ENCODE data around the gene RBMS2. TPM values are rescaled to one million over a fixed set of nuclear protein-coding genes. Genes with fewer than 3 reads are reported as not detected.
"Not testable (repeated sequence)": the region's sequence is repeated elsewhere in the genome, so short reads cannot be mapped to it uniquely, and the experiment has no call there.

The RBMS2 gene
- total RNA-seq, 1 donor from 2014 or later, result 129 TPM

- H3K4me1 ChIP-seq, result peaks cover 33% of the 10 kb centered on the region
- ATAC-seq (no peak), DNase-seq (no peak)
- H3K4me3 ChIP-seq, result no peak overlapping the region
- intact Hi-C loops (cut with DNase I), result loop anchor here (5.0 kb wide), 1 partner anchor 57 kb away; no protein-coding TSS in a partner anchor
- TF ChIP-seq CTCF (IDR thresholded peaks at IDR 0.05), result no peak
- H3K27ac ChIP-seq, result no peak overlapping the region
- peaks cover 61% of the 10 kb centered on the region for H3K36me3 ChIP-seq
- H3K9me3 ChIP-seq, result no peaks in the 10 kb centered on the region
- H3K27me3 ChIP-seq (ENCODE audit: low read depth), result no peaks in the 10 kb centered on the region
Measured at GRCh38 chr12:56574210-56574609, 52.6 kb downstream of the RBMS2 start.

GRCh38 chr12:56577248-56577647 is 55.6 kb downstream of the RBMS2 start:
- H3K4me3 ChIP-seq; H3K27ac ChIP-seq; H3K4me1 ChIP-seq; H3K27me3 ChIP-seq (ENCODE audit: low read depth); ATAC-seq; DNase-seq; intact Hi-C loops (cut with DNase I); H3K9me3 ChIP-seq: not testable (repeated sequence)
- peaks cover 83% of the 10 kb centered on the region for H3K36me3 ChIP-seq

GRCh38 chr12:56578983-56579546 is 57.4 kb downstream of the RBMS2 start:
- DNase-seq (no peak), ATAC-seq (no peak)
- Histone ChIP-seq H3K27me3 (ENCODE audit: low read depth) (no peaks in the 10 kb centered on the region), H3K27ac (no peak overlapping the region), H3K9me3 (no peaks in the 10 kb centered on the region), H3K36me3 (peaks cover 87% of the 10 kb centered on the region), H3K4me1 (no peaks in the 10 kb centered on the region), H3K4me3 (no peak overlapping the region)
- TF ChIP-seq CTCF (IDR thresholded peaks at IDR 0.05), result no peak
- intact Hi-C loops (cut with DNase I), result no loop called here

DNA sequence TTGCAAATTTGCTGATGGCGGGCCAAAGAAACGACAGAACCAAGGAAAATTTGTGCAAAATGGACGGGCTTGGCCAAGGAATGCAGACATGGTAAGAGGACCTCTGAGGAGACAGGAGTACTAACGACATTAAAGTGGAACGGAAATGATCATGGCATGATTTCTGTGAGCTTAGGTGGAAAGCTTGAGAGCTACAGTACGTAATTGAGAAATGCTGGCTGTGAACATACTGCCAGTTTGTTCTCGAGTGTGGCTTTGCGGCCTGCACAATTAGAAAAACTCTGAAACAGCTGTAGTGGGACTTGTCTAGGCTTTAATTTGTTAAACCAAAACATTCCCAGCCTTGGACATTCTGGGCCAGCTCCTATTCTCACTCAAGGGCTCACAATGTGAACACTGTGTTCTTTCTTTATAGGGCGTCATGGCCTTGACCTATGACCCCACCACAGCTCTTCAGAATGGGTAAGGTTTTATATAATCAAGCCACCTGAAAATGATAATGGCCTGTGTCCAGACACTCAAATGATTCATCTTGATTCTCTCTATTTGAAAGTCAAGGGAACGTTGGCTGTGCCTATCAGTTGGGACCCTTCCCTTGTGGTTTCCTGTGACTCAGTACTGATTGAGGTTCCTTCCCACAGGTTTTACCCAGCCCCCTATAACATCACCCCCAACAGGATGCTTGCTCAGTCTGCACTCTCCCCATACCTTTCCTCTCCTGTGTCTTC is 60.0 kb downstream of the RBMS2 start:
- Histone ChIP-seq H3K27me3 (ENCODE audit: low read depth) (no peaks in the 10 kb centered on the region), H3K27ac (no peak overlapping the region), H3K9me3 (no peaks in the 10 kb centered on the region), H3K4me1 (no peaks in the 10 kb centered on the region), H3K4me3 (no peak overlapping the region), H3K36me3 (peaks cover 87% of the 10 kb centered on the region)
- DNase-seq (no peak), ATAC-seq (peak in 1 of 2 donors; percentile 26)
- intact Hi-C loops (cut with DNase I), result no loop called here
- TF ChIP-seq CTCF (IDR thresholded peaks at IDR 0.05), result no peak

- DNase-seq (no peak), ATAC-seq (no peak)
- Histone ChIP-seq H3K4me3 (no peak overlapping the region), H3K4me1 (no peaks in the 10 kb centered on the region), H3K27me3 (ENCODE audit: low read depth) (no peaks in the 10 kb centered on the region), H3K36me3 (peaks cover 97% of the 10 kb centered on the region), H3K27ac (no peak overlapping the region), H3K9me3 (no peaks in the 10 kb centered on the region)
- no peak for TF ChIP-seq CTCF (IDR thresholded peaks at IDR 0.05)
- intact Hi-C loops (cut with DNase I), result no loop called here
Measured at GRCh38 chr12:56585098-56585497, 63.5 kb downstream of the RBMS2 start.

DNA sequence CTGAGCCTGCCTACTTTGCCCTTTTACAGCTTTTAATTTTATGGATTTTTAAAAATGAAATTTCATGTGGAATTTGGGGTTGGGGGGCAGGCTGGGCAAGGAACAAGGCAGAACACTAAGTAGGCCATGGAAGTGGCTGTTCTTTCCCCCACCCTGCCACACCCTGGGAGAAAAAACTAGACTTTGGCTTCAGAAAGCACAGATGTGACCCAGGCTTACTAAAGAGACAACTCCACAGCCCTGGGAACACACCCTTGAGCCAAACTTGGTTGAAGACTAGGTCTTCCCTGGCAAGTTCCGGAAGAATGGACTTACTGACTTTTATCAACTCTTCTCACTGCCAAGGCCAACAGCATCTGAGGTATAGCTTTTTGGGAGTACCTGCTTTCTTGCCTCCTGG is 68.2 kb downstream of the RBMS2 start:
- no peaks in the 10 kb centered on the region for H3K27me3 ChIP-seq (ENCODE audit: low read depth)
- intact Hi-C loops (cut with DNase I), result no loop called here

More for the DNA sequence above, 68.2 kb downstream of the RBMS2 start:
- Histone ChIP-seq H3K27ac (no peak overlapping the region), H3K9me3 (no peaks in the 10 kb centered on the region), H3K4me3 (no peak overlapping the region), H3K36me3 (peaks cover 75% of the 10 kb centered on the region), H3K4me1 (no peaks in the 10 kb centered on the region)
- DNase-seq (no peak), ATAC-seq (no peak)
- TF ChIP-seq CTCF (IDR thresholded peaks at IDR 0.05), result no peak
